Ishikawa (cell line): ENCODE results near the gene SLC1A2.

Experiments
- CREB1 ChIP-seq: IDR thresholded peaks from 2 replicates; pipeline ENCODE4 v1.6.1; 2012; ENCODE audit warnings: low read depth
- EGR1 ChIP-seq: IDR thresholded peaks from 2 replicates; pipeline ENCODE4 v1.6.1; 2012
- EP300 ChIP-seq: IDR thresholded peaks from 2 replicates; pipeline ENCODE4 v1.6.1; 2012; ENCODE audit warnings: borderline replicate concordance
- FOXM1 ChIP-seq: IDR thresholded peaks from 2 replicates; pipeline ENCODE4 v1.6.1; 2012; ENCODE audit warnings: low read depth, borderline replicate concordance
- RAD21 ChIP-seq: IDR thresholded peaks from 2 replicates; pipeline ENCODE4 v1.6.1; 2012; ENCODE audit warnings: low read depth
- TAF1 ChIP-seq: IDR thresholded peaks from 2 replicates; pipeline ENCODE4 v1.6.1; 2012; ENCODE audit warnings: low read depth, mild to moderate bottlenecking
- YY1 ChIP-seq: IDR thresholded peaks from 2 replicates; pipeline ENCODE4 v1.6.1; 2012; ENCODE audit warnings: low read depth
- TF ChIP-seq, protein P1 (sequence below): IDR thresholded peaks from 2 replicates; pipeline ENCODE4 v1.6.1; 2012
- TF ChIP-seq, protein P2 (sequence below): IDR thresholded peaks from 2 replicates; pipeline ENCODE4 v1.6.1; 2012; ENCODE audit warnings: low read depth, mild to moderate bottlenecking
- TF ChIP-seq, protein P3 (sequence below): IDR thresholded peaks from 2 replicates; pipeline ENCODE4 v1.6.1; 2012

DNA sequence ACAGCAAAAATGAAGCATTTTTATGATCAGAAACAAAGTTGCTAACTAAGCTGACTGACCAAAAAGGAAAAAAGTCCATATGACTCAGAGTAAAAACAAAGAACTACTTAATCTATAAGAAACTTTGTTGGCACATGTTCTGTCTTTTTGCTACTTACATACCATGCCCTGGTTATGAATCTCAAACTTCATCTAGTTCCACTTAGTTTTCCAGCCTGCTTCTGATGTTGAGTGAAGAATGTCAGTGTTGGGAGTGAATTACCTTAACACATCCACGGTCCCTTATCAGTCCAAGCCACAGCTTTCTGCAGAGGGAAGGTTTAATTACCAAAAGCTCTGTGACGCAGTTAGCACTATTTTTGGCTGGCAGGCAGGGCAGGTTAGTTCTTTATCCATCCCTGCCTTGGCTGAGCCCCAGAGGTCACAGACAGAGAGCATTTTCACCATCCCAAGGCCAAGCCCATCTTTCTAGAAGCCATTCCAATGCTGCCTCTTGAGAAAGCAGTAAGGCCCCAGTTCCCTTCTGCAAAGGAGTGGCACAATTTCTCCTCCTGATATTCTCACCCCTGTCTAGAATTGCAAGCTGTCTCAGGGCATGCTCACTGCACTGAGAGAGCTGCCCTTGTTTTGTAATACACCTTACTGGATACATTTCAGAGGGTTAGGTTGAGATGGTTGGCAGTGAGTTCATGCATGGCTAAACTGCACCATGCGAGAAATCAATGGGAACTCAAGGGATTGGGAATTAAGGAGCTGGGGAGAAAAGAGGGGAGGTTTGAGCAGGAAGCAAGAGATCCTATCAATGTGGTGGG, 67.1 kb downstream of the SLC1A2 start:
- TF ChIP-seq TAF1 (no peak), RAD21 (no peak), EGR1 (no peak), EP300 (no peak), YY1 (no peak), CREB1 (no peak), FOXM1 (no peak)
- TF ChIP-seq, protein P1, sequence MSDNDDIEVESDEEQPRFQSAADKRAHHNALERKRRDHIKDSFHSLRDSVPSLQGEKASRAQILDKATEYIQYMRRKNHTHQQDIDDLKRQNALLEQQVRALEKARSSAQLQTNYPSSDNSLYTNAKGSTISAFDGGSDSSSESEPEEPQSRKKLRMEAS = no peak
- TF ChIP-seq, protein P2, sequence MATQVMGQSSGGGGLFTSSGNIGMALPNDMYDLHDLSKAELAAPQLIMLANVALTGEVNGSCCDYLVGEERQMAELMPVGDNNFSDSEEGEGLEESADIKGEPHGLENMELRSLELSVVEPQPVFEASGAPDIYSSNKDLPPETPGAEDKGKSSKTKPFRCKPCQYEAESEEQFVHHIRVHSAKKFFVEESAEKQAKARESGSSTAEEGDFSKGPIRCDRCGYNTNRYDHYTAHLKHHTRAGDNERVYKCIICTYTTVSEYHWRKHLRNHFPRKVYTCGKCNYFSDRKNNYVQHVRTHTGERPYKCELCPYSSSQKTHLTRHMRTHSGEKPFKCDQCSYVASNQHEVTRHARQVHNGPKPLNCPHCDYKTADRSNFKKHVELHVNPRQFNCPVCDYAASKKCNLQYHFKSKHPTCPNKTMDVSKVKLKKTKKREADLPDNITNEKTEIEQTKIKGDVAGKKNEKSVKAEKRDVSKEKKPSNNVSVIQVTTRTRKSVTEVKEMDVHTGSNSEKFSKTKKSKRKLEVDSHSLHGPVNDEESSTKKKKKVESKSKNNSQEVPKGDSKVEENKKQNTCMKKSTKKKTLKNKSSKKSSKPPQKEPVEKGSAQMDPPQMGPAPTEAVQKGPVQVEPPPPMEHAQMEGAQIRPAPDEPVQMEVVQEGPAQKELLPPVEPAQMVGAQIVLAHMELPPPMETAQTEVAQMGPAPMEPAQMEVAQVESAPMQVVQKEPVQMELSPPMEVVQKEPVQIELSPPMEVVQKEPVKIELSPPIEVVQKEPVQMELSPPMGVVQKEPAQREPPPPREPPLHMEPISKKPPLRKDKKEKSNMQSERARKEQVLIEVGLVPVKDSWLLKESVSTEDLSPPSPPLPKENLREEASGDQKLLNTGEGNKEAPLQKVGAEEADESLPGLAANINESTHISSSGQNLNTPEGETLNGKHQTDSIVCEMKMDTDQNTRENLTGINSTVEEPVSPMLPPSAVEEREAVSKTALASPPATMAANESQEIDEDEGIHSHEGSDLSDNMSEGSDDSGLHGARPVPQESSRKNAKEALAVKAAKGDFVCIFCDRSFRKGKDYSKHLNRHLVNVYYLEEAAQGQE = no peak
- TF ChIP-seq, protein P3, sequence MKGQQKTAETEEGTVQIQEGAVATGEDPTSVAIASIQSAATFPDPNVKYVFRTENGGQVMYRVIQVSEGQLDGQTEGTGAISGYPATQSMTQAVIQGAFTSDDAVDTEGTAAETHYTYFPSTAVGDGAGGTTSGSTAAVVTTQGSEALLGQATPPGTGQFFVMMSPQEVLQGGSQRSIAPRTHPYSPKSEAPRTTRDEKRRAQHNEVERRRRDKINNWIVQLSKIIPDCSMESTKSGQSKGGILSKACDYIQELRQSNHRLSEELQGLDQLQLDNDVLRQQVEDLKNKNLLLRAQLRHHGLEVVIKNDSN = no peak
